HepG2 (cell line): Measurements from ENCODE around the gene SPRR2F. TPM values are rescaled to one million over a fixed set of nuclear protein-coding genes. Genes with fewer than 3 reads are reported as not detected.
A peak's percentile ranks its signal among the peaks of the same experiment; 100 is the strongest.

Source experiments
- ATAC-seq: fragments of 200-7000 bp; cut with Tn5 transposase; 3 replicates; pipeline ENCODE4 v1.9.1; 2020; ENCODE audit warnings: mild to moderate bottlenecking, moderate library complexity
- BruUV-seq: library from RNA; stranded (reverse); fragments of 400-500 nt; replicated peaks from 2 replicates; lab custom pipeline; 2021; lab: Mats Ljungman, UMichigan
- CTCF ChIA-PET: fragments of 300-600 bp; formaldehyde crosslinking; extraction: SDS; loops from one replicate; lab custom pipeline; 2021; ENCODE audit warnings: low total read pairs, inconsistent platforms, low intra/inter-chr PET ratio; lab: Yijun Ruan, JAX
- POLR2A ChIA-PET: fragments of 350-600 bp; sonication (Branson Sonifier 250); formaldehyde crosslinking; loops from one replicate; lab custom pipeline; 2020; ENCODE audit warnings: antibody characterized with exemption, inconsistent platforms; lab: Yijun Ruan, JAX
- DNase-seq: peaks from one replicate; pipeline ENCODE4 v3.0.0-alpha.2; 2015; ENCODE audit warnings: low spot score
- FAIRE-seq: peaks from 3 replicates; lab custom pipeline; 2011; peaks lifted over from hg19 to GRCh38; lab: Jason Lieb, UNC
- H2AFZ ChIP-seq: one replicate; pipeline ENCODE4 v1.6.1; 2011; ENCODE audit warnings: low read length, inconsistent platforms
- H3K27ac ChIP-seq: fragments of 300-600 bp; 3 replicates; pipeline ENCODE4 v1.8.0; 2011; ENCODE audit warnings: mixed run types, mild to moderate bottlenecking, mixed read lengths, low read length, inconsistent platforms; ENCODE audit not compliant: insufficient read depth; ENCODE audit errors: extremely low read length
- H3K27me3 ChIP-seq, 2 experiments: fragments of 200-600 bp in 1 of 2; 2 replicates in 1 of 2; 3 replicates in 1 of 2; pipeline versions ENCODE4 v1.6.0 to v1.8.0; 2011; ENCODE audit warnings: low read length in 2 of 2, mild to moderate bottlenecking in 2 of 2, moderate library complexity in 2 of 2, inconsistent platforms in 1 of 2; ENCODE audit not compliant: insufficient read depth in 2 of 2, control insufficient read depth in 1 of 2
- H3K36me3 ChIP-seq, 2 experiments: fragments of 200-600 bp in 1 of 2; replicated peaks in 1 of 2; 2 replicates in 1 of 2; 3 replicates in 1 of 2; pipeline versions ENCODE4 v1.5.1 to v1.8.0; 2011; ENCODE audit warnings: low read length in 2 of 2, inconsistent platforms in 1 of 2; ENCODE audit not compliant: insufficient read depth in 2 of 2, control insufficient read depth in 1 of 2
- H3K4me1 ChIP-seq: 2 replicates; pipeline ENCODE4 v1.5.1; 2012; ENCODE audit warnings: low read length, inconsistent platforms; ENCODE audit not compliant: insufficient read depth
- H3K4me2 ChIP-seq: 2 replicates; pipeline ENCODE4 v1.6.0; 2011; ENCODE audit warnings: low read depth, low read length, inconsistent platforms
- H3K4me3 ChIP-seq, 3 experiments: fragments of 200-600 bp in 1 of 3; sonication (generic), shearing (Covaris generic) in 1 of 3; replicated peaks in 1 of 3; 2 replicates each; pipeline ENCODE4 v1.5.1; 2011 to 2016; ENCODE audit warnings: low read length in 3 of 3, inconsistent platforms in 2 of 3, low read depth in 2 of 3, mild to moderate bottlenecking in 2 of 3, control low read depth in 1 of 3, mixed read lengths in 1 of 3; ENCODE audit not compliant: insufficient read depth in 1 of 3
- H3K79me2 ChIP-seq: one replicate; pipeline ENCODE4 v1.6.1; 2011; ENCODE audit warnings: low read length, inconsistent platforms; ENCODE audit not compliant: insufficient read depth
- H3K9ac ChIP-seq: 2 replicates; pipeline ENCODE4 v1.6.0; 2011; ENCODE audit warnings: mild to moderate bottlenecking, low read depth, low read length, inconsistent platforms; ENCODE audit not compliant: insufficient read depth
- H3K9me3 ChIP-seq: 2 replicates; pipeline ENCODE4 v1.5.1; 2012; ENCODE audit warnings: mild to moderate bottlenecking, low read length
- H4K20me1 ChIP-seq: 2 replicates; pipeline ENCODE4 v1.6.0; 2011; ENCODE audit warnings: inconsistent platforms, mild to moderate bottlenecking, low read length, moderate library complexity; ENCODE audit not compliant: insufficient read depth
- ATF1 ChIP-seq: IDR thresholded peaks from 2 replicates; pipeline ENCODE4 v1.6.1; 2016; ENCODE audit warnings: mild to moderate bottlenecking, control low read depth
- HOXA5 ChIP-seq: sonication (generic); formaldehyde crosslinking; IDR thresholded peaks from 2 replicates; pipeline ENCODE4 v1.4.0; 2020; ENCODE audit warnings: missing genetic modification reagents
- IKZF4 ChIP-seq: sonication (generic); formaldehyde crosslinking; IDR thresholded peaks from 2 replicates; pipeline ENCODE4 v1.5.1; 2020; ENCODE audit warnings: borderline replicate concordance, mild to moderate bottlenecking, low read depth, missing genetic modification reagents; ENCODE audit errors: not compliant biosample characterization
- MAFF ChIP-seq: IDR thresholded peaks from 2 replicates; pipeline ENCODE4 v1.6.1; 2011; ENCODE audit warnings: low read depth, low read length, improper control_type of control experiment
- MAFK ChIP-seq, 2 experiments: IDR thresholded peaks in 1 of 2; conservative IDR thresholded peaks in 1 of 2; 2 replicates each; pipeline ENCODE4 v1.6.1; 2011; ENCODE audit warnings: improper control_type of control experiment in 2 of 2, low read length in 2 of 2
- MED13 ChIP-seq: sonication (generic); formaldehyde crosslinking; IDR thresholded peaks from 2 replicates; pipeline ENCODE4 v1.5.0; 2020; ENCODE audit warnings: missing genetic modification reagents
- NONO ChIP-seq, 2 experiments: fragments of 450-650 bp in 1 of 2; sonication (generic) in 1 of 2; formaldehyde crosslinking in 1 of 2; IDR thresholded peaks in 1 of 2; conservative IDR thresholded peaks in 1 of 2; 2 replicates each; pipeline versions ENCODE4 v1.6.1 to v1.8.0; 2017 to 2022; ENCODE audit warnings: mild to moderate bottlenecking in 1 of 2, missing genetic modification reagents in 1 of 2, moderate library complexity in 1 of 2
- ZNF230 ChIP-seq: sonication (generic); formaldehyde crosslinking; IDR thresholded peaks from 2 replicates; pipeline ENCODE4 v1.4.0; 2020; ENCODE audit warnings: mild to moderate bottlenecking, missing genetic modification reagents
- ZNF496 ChIP-seq: sonication (generic); formaldehyde crosslinking; IDR thresholded peaks from 2 replicates; pipeline ENCODE4 v1.8.1; 2023; ENCODE audit warnings: mild to moderate bottlenecking, moderate library complexity, missing genetic modification reagents; ENCODE audit not compliant: insufficient replicate concordance
- ZNF724P ChIP-seq: sonication (generic); formaldehyde crosslinking; IDR thresholded peaks from 2 replicates; pipeline ENCODE4 v1.8.0; 2022; ENCODE audit warnings: missing genetic modification reagents, borderline replicate concordance
- ZNF850 ChIP-seq: sonication (generic); formaldehyde crosslinking; conservative IDR thresholded peaks from 2 replicates; pipeline ENCODE4 v1.9.0; 2021; ENCODE audit warnings: mild to moderate bottlenecking, missing genetic modification reagents
- WGBS: methylation state at CpG from one replicate; pipeline ENCODE4 v1.1.6; 2017; ENCODE audit warnings: low lambda C conversion rate; 5-methylcytosine and 5-hydroxymethylcytosine counted together
- in situ Hi-C: cut with HindIII; loops from 2 replicates; pipeline ENCODE4 v1.10.0; 2017; ENCODE audit warnings: low pct_unique_long_range_greater_than_20kb; ENCODE audit not compliant: extremely low pct_ligation_motif_present
- intact Hi-C: fragments of 100-400 bp; cut with micrococcal nuclease; formaldehyde crosslinking; loops from one replicate; pipeline ENCODE4 v1.10.0; 2022; ENCODE audit not compliant: unreplicated experiment
- polyA plus RNA-seq, 8 experiments: library from polyadenylated mRNA; depleted of rRNA in 3 of 8; stranded (reverse) in 7 of 8; unstranded in 1 of 8; fragments of >200 nt; fragmentation: Illumina TruSeq in 4 of 8; extraction: Trizol in 4 of 8; gene quantifications; 2 replicates each; pipeline versions ENCODE4 v1.2.1 to v1.2.3, GENCODE V29; 2011 to 2016; ENCODE audit warnings: low read depth in 4 of 8, missing spikeins in 1 of 8, mixed read lengths in 1 of 8; ENCODE audit not compliant: insufficient read depth in 1 of 8
- total RNA-seq, 5 experiments: library from RNA; depleted of rRNA; stranded (reverse); fragments of >200 nt; fragmentation: Illumina TruSeq; extraction: Trizol; gene quantifications; 2 replicates each; pipeline ENCODE4 v1.2.3, GENCODE V29; 2016; ENCODE audit warnings: low read depth in 1 of 5
- TF ChIP-seq, protein P1 (sequence below): sonication (generic); formaldehyde crosslinking; IDR thresholded peaks from 2 replicates; pipeline ENCODE4 v1.9.0; 2021; ENCODE audit warnings: missing genetic modification reagents, mild to moderate bottlenecking, borderline replicate concordance
- TF ChIP-seq, protein P2 (sequence below): IDR thresholded peaks from 2 replicates; pipeline ENCODE4 v1.6.1; 2012; ENCODE audit warnings: low read depth, low read length, improper control_type of control experiment

The SPRR2F gene
- total and polyA plus RNA-seq, 2 of the 13 experiments (the other 11 are each of a cell fraction or from before 2014, with no cell fraction given): not detected

DNA sequence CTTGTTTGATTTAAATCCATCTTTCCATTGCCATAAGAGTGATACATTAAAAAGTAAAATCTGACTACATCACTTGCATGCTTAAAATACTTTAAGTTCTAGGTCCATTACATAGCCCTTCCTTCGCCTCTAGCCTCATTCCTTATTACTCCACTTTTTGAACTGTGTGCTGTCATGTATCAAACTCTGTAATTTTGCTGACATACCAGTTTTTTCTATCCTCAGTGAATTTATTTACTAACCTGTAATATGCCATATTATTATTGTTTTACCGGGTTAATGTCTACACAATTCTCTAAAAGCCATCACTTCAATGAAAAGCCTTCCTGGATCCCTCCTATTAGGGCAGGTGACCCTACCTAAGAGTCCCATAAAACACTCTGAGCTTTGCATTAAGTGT is 42.2 kb upstream of the SPRR2F start:
- 4% methylated on average over 2 of the region's 2 CpGs for WGBS
- Histone ChIP-seq H3K4me3 (no peak overlapping the region), H3K4me1 (no peaks in the 10 kb centered on the region), H3K36me3 (no peaks in the 10 kb centered on the region), H3K27me3 (no peaks in the 10 kb centered on the region), H3K4me2 (no peak overlapping the region), H3K79me2 (no peaks in the 10 kb centered on the region), H3K27ac (no peak overlapping the region), H3K9me3 (peaks cover 24% of the 10 kb centered on the region), H2AFZ (no peak overlapping the region), H4K20me1 (no peaks in the 10 kb centered on the region), H3K9ac (no peak overlapping the region)
- POLR2A ChIA-PET: no interaction called here
- TF ChIP-seq MAFF: peak; percentile 88
- TF ChIP-seq, protein P1, sequence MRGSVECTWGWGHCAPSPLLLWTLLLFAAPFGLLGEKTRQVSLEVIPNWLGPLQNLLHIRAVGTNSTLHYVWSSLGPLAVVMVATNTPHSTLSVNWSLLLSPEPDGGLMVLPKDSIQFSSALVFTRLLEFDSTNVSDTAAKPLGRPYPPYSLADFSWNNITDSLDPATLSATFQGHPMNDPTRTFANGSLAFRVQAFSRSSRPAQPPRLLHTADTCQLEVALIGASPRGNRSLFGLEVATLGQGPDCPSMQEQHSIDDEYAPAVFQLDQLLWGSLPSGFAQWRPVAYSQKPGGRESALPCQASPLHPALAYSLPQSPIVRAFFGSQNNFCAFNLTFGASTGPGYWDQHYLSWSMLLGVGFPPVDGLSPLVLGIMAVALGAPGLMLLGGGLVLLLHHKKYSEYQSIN (CRISPR knock-in tag): no peak
- TF ChIP-seq ATF1 (CRISPR knock-in tag): no peak
- TF ChIP-seq ZNF724P (CRISPR knock-in tag): no peak
- TF ChIP-seq MAFK (conservative IDR thresholded peaks at IDR 0.05 in 1 of 2, IDR thresholded peaks at IDR 0.05 in 1 of 2; ENCODE audit: low read length in 2 of 2): peak; percentile 80 to 92
- TF ChIP-seq MED13 (CRISPR knock-in tag): no peak
- no peak for TF ChIP-seq ZNF230
- TF ChIP-seq IKZF4: no peak
- no peak for TF ChIP-seq ZNF850 (CRISPR knock-in tag)
- TF ChIP-seq, protein P2, sequence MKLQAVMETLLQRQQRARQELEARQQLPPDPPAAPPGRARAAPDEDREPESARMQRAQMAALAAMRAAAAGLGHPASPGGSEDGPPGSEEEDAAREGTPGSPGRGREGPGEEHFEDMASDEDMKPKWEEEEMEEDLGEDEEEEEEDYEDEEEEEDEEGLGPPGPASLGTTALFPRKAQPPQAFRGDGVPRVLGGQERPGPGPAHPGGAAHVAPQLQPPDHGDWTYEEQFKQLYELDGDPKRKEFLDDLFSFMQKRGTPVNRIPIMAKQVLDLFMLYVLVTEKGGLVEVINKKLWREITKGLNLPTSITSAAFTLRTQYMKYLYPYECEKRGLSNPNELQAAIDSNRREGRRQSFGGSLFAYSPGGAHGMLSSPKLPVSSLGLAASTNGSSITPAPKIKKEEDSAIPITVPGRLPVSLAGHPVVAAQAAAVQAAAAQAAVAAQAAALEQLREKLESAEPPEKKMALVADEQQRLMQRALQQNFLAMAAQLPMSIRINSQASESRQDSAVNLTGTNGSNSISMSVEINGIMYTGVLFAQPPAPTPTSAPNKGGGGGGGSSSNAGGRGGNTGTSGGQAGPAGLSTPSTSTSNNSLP: no peak
- TF ChIP-seq NONO (IDR thresholded peaks at IDR 0.05): no peak
- TF ChIP-seq NONO (CRISPR knock-in tag; conservative IDR thresholded peaks at IDR 0.05): no peak
- no peak for TF ChIP-seq ZNF496
- TF ChIP-seq HOXA5 (CRISPR knock-in tag): no peak
- CTCF ChIA-PET: no interaction called here
- no peak for DNase-seq
- in situ Hi-C loops: no loop called here
- FAIRE-seq: no peak
- intact Hi-C loops: no loop called here
- BruUV-seq: no TSS peak
- no peak for ATAC-seq
